ENCODE data around the gene ZFHX3. TPM values are rescaled to one million over a fixed set of nuclear protein-coding genes. Genes with fewer than 3 reads are reported as not detected.

The ZFHX3 gene
- total RNA-seq, 1 experiment from 2014 or later = 21.8 TPM

- CTCF ChIA-PET = interaction anchor here (0.6 kb wide), 1 partner anchor 335 kb away, joined by 3 read pairs; no protein-coding TSS in a partner anchor
- H3K4me1 ChIP-seq (ENCODE audit: insufficient read depth, low read length, poor library complexity, severe bottlenecking) = peaks cover 51% of the 10 kb centered on the region
- POLR2A ChIA-PET (ENCODE audit: low non-redundant PET) = no interaction called here
- no peak for DNase-seq (ENCODE audit: low spot score)
- TF ChIP-seq EZH2 (IDR thresholded peaks at IDR 0.05; ENCODE audit: borderline replicate concordance, low read depth, low read length, poor library complexity, severe bottlenecking) (no peak), CTCF (conservative IDR thresholded peaks at IDR 0.05; ENCODE audit: low read depth, low read length) (no peak)
- no peaks in the 10 kb centered on the region for H3K36me3 ChIP-seq (ENCODE audit: insufficient read depth, low read length, poor library complexity, severe bottlenecking)
- intact Hi-C loops (cut with micrococcal nuclease; ENCODE audit: unreplicated experiment) = loop anchor here (5.0 to 10.0 kb wide), 6 partner anchors 116 to 552 kb away; no protein-coding TSS in a partner anchor
- H3K4me3 ChIP-seq (ENCODE audit: low read depth, low read length, poor library complexity, severe bottlenecking) = peak overlapping the region; percentile 90
- BruUV-seq (replicated peaks) = no TSS peak
- H3K27me3 ChIP-seq (replicated peaks; ENCODE audit: insufficient read depth, low read depth, low read length, poor library complexity) = no peaks in the 10 kb centered on the region
- H3K27ac ChIP-seq (ENCODE audit: low read depth, low read length, poor library complexity, severe bottlenecking) = peak overlapping the region; percentile 88
- no peaks in the 10 kb centered on the region for H3K9me3 ChIP-seq (ENCODE audit: low read depth, low read length, poor library complexity, severe bottlenecking)
These were observed 8.5 kb upstream of the ZFHX3 start for GRCh38 chr16:73056448-73056847.

- Histone ChIP-seq H3K4me1 (ENCODE audit: insufficient read depth, low read length, poor library complexity, severe bottlenecking) (peaks cover 56% of the 10 kb centered on the region), H3K36me3 (ENCODE audit: insufficient read depth, low read length, poor library complexity, severe bottlenecking) (no peaks in the 10 kb centered on the region), H3K27me3 (replicated peaks; ENCODE audit: insufficient read depth, low read depth, low read length, poor library complexity) (no peaks in the 10 kb centered on the region), H3K4me3 (ENCODE audit: low read depth, low read length, poor library complexity, severe bottlenecking) (peak overlapping the region; percentile 90), H3K9me3 (ENCODE audit: low read depth, low read length, poor library complexity, severe bottlenecking) (no peaks in the 10 kb centered on the region), H3K27ac (ENCODE audit: low read depth, low read length, poor library complexity, severe bottlenecking) (peak overlapping the region; percentile 88)
- intact Hi-C loops (cut with micrococcal nuclease; ENCODE audit: unreplicated experiment) = loop anchor here (5.0 to 10.0 kb wide), 6 partner anchors 117 to 550 kb away; no protein-coding TSS in a partner anchor
- CTCF ChIA-PET = interaction anchor here (0.6 to 0.7 kb wide), 4 partner anchors 46 to 1487 kb away, joined by 3 to 9 read pairs (median 4); no protein-coding TSS in a partner anchor
- no TSS peak for BruUV-seq (replicated peaks)
- peak; percentile 34 for DNase-seq (ENCODE audit: low spot score)
- POLR2A ChIA-PET (ENCODE audit: low non-redundant PET) = interaction anchor here (0.6 kb wide), 1 partner anchor 962 kb away, joined by 7 read pairs; the partner anchor contains the start of gene TXNL4B
- TF ChIP-seq CTCF (conservative IDR thresholded peaks at IDR 0.05; ENCODE audit: low read depth, low read length) (no peak), EZH2 (IDR thresholded peaks at IDR 0.05; ENCODE audit: borderline replicate concordance, low read depth, low read length, poor library complexity, severe bottlenecking) (no peak)
These were observed 7.0 kb upstream of the ZFHX3 start for GRCh38 chr16:73054813-73055482.

- POLR2A ChIA-PET (ENCODE audit: low non-redundant PET) = interaction anchor here (0.6 kb wide), 1 partner anchor 961 kb away, joined by 7 read pairs; the partner anchor contains the start of gene TXNL4B
- peak overlapping the region; percentile 90 for H3K4me3 ChIP-seq (ENCODE audit: low read depth, low read length, poor library complexity, severe bottlenecking)
- TF ChIP-seq EZH2 (IDR thresholded peaks at IDR 0.05; ENCODE audit: borderline replicate concordance, low read depth, low read length, poor library complexity, severe bottlenecking) = no peak
- TF ChIP-seq CTCF (conservative IDR thresholded peaks at IDR 0.05; ENCODE audit: low read depth, low read length) = no peak
These were observed 6.5 kb upstream of the ZFHX3 start for GRCh38 chr16:73054498-73054812.

More at GRCh38 chr16:73054498-73054812, 6.5 kb upstream of the ZFHX3 start:
- H3K9me3 ChIP-seq (ENCODE audit: low read depth, low read length, poor library complexity, severe bottlenecking) = no peaks in the 10 kb centered on the region
- intact Hi-C loops (cut with micrococcal nuclease; ENCODE audit: unreplicated experiment) = loop anchor here (10.0 kb wide), 3 partner anchors 120 to 550 kb away; no protein-coding TSS in a partner anchor
- H3K27ac ChIP-seq (ENCODE audit: low read depth, low read length, poor library complexity, severe bottlenecking) = peak overlapping the region; percentile 88
- H3K36me3 ChIP-seq (ENCODE audit: insufficient read depth, low read length, poor library complexity, severe bottlenecking) = no peaks in the 10 kb centered on the region
- no peaks in the 10 kb centered on the region for H3K27me3 ChIP-seq (replicated peaks; ENCODE audit: insufficient read depth, low read depth, low read length, poor library complexity)
- CTCF ChIA-PET = interaction anchor here (0.6 to 0.7 kb wide), 3 partner anchors 47 to 273 kb away, joined by 3 to 9 read pairs (median 4); no protein-coding TSS in a partner anchor
- no TSS peak for BruUV-seq (replicated peaks)
- peak; percentile 26 for DNase-seq (ENCODE audit: low spot score)
- peaks cover 55% of the 10 kb centered on the region for H3K4me1 ChIP-seq (ENCODE audit: insufficient read depth, low read length, poor library complexity, severe bottlenecking)

All from A673 (cell line).